Measurements from ENCODE around the gene TCF4. TPM values are rescaled to one million over a fixed set of nuclear protein-coding genes. Genes with fewer than 3 reads are reported as not detected.

The TCF4 gene
- total RNA-seq, 1 experiment from 2014 or later, result 93.7 TPM

DNA sequence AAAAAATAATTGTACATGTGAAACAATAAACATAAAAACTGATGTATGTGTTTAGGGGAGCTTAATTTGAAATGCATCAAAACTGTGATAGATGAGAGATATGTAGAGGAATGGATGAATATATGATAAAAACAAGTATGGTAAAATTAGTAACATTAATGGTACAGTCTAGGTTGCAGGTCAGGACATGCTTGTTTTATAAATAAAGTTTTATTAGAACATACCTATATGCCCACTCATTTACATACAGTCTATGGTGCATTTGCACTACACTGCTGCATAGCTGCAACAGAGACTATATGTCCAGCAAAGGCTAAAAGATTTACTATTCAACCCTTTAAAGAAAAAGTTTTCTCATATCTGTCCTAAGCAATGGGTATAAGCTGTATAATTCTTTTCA lies 392.1 kb downstream of the TCF4 start:
- DNase-seq, result no peak
- Histone ChIP-seq H3K4me1 (no peaks in the 10 kb centered on the region), H3K9me3 (no peaks in the 10 kb centered on the region), H3K4me3 (ENCODE audit: low read depth, low read length) (no peak overlapping the region), H3K36me3 (ENCODE audit: control insufficient read depth, insufficient read depth, low read length) (no peaks in the 10 kb centered on the region), H3K27me3 (replicated peaks; ENCODE audit: control insufficient read depth, insufficient read depth, low read length) (no peaks in the 10 kb centered on the region)
- Mint-ChIP-seq H3K9me3 (ENCODE audit: unreplicated experiment) (no peaks in the 10 kb centered on the region), H3K27me3 (ENCODE audit: insufficient read depth, unreplicated experiment) (no peaks in the 10 kb centered on the region), H3K36me3 (ENCODE audit: insufficient read depth, unreplicated experiment) (no peaks in the 10 kb centered on the region), H3K27ac (ENCODE audit: unreplicated experiment) (no peak overlapping the region), H3K4me1 (ENCODE audit: low read depth, unreplicated experiment) (peaks cover 12% of the 10 kb centered on the region), H3K4me3 (ENCODE audit: unreplicated experiment) (no peak overlapping the region)
- no TSS peak for BruUV-seq (replicated peaks)
- ChIA-PET CTCF (no interaction called here), POLR2A (no interaction called here)
- TF ChIP-seq, protein P1, sequence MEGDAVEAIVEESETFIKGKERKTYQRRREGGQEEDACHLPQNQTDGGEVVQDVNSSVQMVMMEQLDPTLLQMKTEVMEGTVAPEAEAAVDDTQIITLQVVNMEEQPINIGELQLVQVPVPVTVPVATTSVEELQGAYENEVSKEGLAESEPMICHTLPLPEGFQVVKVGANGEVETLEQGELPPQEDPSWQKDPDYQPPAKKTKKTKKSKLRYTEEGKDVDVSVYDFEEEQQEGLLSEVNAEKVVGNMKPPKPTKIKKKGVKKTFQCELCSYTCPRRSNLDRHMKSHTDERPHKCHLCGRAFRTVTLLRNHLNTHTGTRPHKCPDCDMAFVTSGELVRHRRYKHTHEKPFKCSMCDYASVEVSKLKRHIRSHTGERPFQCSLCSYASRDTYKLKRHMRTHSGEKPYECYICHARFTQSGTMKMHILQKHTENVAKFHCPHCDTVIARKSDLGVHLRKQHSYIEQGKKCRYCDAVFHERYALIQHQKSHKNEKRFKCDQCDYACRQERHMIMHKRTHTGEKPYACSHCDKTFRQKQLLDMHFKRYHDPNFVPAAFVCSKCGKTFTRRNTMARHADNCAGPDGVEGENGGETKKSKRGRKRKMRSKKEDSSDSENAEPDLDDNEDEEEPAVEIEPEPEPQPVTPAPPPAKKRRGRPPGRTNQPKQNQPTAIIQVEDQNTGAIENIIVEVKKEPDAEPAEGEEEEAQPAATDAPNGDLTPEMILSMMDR (IDR thresholded peaks at IDR 0.05; ENCODE audit: insufficient read depth in 1 of 2, low read depth in 1 of 2, low read length in 1 of 2, severe bottlenecking in 1 of 2, unreplicated experiment in 1 of 2), result no peak
- intact Hi-C loops (cut with micrococcal nuclease; ENCODE audit: unreplicated experiment), result no loop called here

DNA sequence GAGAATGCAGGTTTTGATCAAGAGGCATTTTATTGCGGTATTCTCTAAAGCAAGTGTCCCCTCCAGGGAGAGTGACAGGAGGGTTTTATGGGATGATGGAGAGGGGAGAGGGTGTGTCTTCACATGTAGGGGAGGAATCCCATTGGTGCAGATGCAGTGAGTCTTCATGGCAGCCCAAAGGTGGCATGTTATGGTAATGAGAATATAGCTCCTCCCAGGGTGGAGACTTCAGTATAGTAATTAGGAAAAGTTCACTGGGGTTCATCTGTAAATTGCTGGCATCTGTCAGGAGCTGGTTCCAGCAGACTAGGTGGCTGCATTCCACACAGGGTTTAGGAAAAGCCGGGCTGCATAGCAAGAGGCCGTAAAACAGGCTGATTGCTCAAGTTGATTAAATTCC lies 398.0 kb downstream of the TCF4 start:
- H3K4me3 ChIP-seq (ENCODE audit: low read depth, low read length), result no peak overlapping the region
- H3K27me3 ChIP-seq (replicated peaks; ENCODE audit: control insufficient read depth, insufficient read depth, low read length), result no peaks in the 10 kb centered on the region
- H3K36me3 ChIP-seq (ENCODE audit: control insufficient read depth, insufficient read depth, low read length), result no peaks in the 10 kb centered on the region
- H3K9me3 Mint-ChIP-seq (ENCODE audit: unreplicated experiment), result no peaks in the 10 kb centered on the region
- no peaks in the 10 kb centered on the region for H3K36me3 Mint-ChIP-seq (ENCODE audit: insufficient read depth, unreplicated experiment)
- DNase-seq, result peak; percentile 66 to 80
- H3K27me3 Mint-ChIP-seq (ENCODE audit: insufficient read depth, unreplicated experiment), result no peaks in the 10 kb centered on the region
- intact Hi-C loops (cut with micrococcal nuclease; ENCODE audit: unreplicated experiment), result loop anchor here (2.0 kb wide), 1 partner anchor 25 kb away; no protein-coding TSS in a partner anchor
- no peaks in the 10 kb centered on the region for H3K9me3 ChIP-seq
- peaks cover 14% of the 10 kb centered on the region for H3K4me1 Mint-ChIP-seq (ENCODE audit: low read depth, unreplicated experiment)
- peaks cover 12% of the 10 kb centered on the region; the same call in 1 of the 2 replicates for H3K4me1 ChIP-seq
- CTCF ChIA-PET, result interaction anchor here (0.5 to 1.0 kb wide), 2 partner anchors 39 to 132 kb away, joined by 4 read pairs; no protein-coding TSS in a partner anchor
- no TSS peak for BruUV-seq (replicated peaks)
- TF ChIP-seq, protein P1 (IDR thresholded peaks at IDR 0.05; ENCODE audit: insufficient read depth in 1 of 2, low read depth in 1 of 2, low read length in 1 of 2, severe bottlenecking in 1 of 2, unreplicated experiment in 1 of 2), result no peak
- H3K4me3 Mint-ChIP-seq (ENCODE audit: unreplicated experiment), result no peak overlapping the region
- H3K27ac Mint-ChIP-seq (ENCODE audit: unreplicated experiment), result peak overlapping the region; percentile 54
- POLR2A ChIA-PET, result no interaction called here

- Mint-ChIP-seq H3K27ac (ENCODE audit: unreplicated experiment) (no peak overlapping the region), H3K4me3 (ENCODE audit: unreplicated experiment) (no peak overlapping the region), H3K4me1 (ENCODE audit: low read depth, unreplicated experiment) (peaks cover 7% of the 10 kb centered on the region), H3K9me3 (ENCODE audit: unreplicated experiment) (peaks cover 9% of the 10 kb centered on the region), H3K27me3 (ENCODE audit: insufficient read depth, unreplicated experiment) (no peaks in the 10 kb centered on the region), H3K36me3 (ENCODE audit: insufficient read depth, unreplicated experiment) (peaks cover 6% of the 10 kb centered on the region)
- no peak for DNase-seq
- Histone ChIP-seq H3K27me3 (replicated peaks; ENCODE audit: control insufficient read depth, insufficient read depth, low read length) (no peaks in the 10 kb centered on the region), H3K4me1 (peaks cover 12% of the 10 kb centered on the region; the same call in 1 of the 2 replicates), H3K9me3 (no peaks in the 10 kb centered on the region), H3K4me3 (ENCODE audit: low read depth, low read length) (no peak overlapping the region), H3K36me3 (ENCODE audit: control insufficient read depth, insufficient read depth, low read length) (no peaks in the 10 kb centered on the region)
- no TSS peak for BruUV-seq (replicated peaks)
- intact Hi-C loops (cut with micrococcal nuclease; ENCODE audit: unreplicated experiment), result no loop called here
- TF ChIP-seq, protein P1 (IDR thresholded peaks at IDR 0.05; ENCODE audit: insufficient read depth in 1 of 2, low read depth in 1 of 2, low read length in 1 of 2, severe bottlenecking in 1 of 2, unreplicated experiment in 1 of 2), result no peak
- ChIA-PET CTCF (no interaction called here), POLR2A (interaction anchor here (0.7 kb wide), 1 partner anchor 63 kb away, joined by 3 read pairs; no protein-coding TSS in a partner anchor)
Observed at GRCh38 chr18:55186588-55186987, 401.4 kb downstream of the TCF4 start.

Data from Caco-2 (cell line).